ENCODE results near the gene PTF1A.

Gene PTF1A, protein sequence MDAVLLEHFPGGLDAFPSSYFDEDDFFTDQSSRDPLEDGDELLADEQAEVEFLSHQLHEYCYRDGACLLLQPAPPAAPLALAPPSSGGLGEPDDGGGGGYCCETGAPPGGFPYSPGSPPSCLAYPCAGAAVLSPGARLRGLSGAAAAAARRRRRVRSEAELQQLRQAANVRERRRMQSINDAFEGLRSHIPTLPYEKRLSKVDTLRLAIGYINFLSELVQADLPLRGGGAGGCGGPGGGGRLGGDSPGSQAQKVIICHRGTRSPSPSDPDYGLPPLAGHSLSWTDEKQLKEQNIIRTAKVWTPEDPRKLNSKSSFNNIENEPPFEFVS

DNA sequence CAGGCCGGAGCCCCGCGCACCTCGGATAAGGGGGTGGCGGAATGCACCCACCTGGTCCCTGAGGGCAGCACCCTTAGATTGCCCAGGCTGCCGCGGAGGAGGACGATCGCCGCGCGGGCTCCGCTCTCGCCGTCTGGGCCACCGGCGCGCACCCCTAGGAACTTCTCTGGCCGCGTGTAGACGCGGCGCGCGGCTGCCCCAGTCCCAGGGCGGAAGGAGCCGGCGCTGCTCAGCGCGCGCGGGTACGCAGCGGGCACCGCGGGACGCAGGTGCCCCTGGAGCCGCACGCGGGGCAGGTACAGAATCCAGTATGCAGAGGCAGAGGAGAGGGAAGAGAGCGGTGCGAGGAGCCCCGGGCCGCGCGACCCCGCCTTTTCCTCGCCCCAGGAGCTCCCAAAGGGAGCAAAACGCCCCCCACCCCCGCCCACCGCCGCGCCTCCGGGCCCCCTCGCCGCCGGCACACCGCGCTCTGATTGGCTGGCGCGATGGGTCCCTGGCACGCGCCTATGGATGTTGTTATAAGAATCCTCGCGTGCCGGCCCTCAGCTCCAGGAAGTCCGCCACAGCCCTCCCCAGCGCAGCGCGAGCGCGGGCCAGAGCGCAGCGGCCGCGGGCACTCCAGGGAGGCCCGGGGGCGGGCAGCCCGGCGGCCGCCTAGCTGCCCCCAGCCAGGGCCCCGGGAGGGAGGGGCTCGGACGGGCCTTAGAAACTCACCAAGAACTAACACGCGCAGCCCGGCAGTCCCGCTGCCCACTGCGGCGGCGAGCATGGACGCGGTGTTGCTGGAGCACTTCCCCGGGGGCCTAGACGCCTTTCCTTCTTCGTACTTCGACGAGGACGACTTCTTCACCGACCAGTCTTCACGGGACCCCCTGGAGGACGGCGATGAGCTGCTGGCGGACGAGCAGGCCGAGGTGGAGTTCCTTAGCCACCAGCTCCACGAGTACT is at the start of gene PTF1A:
Gene PTF1A, plus strand, starts transcription at position 549 of the 948 bp plus-strand sequence. Its CDS starts 219 bp downstream, at position 768.
- no peak for DNase-seq

DNA sequence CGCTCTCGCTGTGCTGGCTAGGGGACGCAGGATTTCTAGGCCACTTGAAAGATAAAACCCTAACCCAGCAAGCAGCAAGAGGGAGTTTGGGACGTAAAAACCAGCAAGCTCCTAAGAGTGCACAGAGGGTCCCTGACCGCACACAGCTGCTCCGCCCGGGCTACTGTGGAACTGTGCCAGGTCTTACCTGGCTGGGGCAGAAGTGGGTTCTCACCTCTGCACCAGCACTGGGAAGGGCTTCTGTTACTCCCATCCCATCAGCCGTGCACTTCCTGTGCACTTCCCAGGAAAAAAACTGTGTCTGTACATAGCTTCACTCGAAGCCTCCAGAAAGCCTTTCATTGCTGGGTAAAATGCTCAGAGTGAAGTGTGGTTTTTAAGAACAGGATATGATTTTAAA is 45.9 kb upstream of the PTF1A start:
- no peak for DNase-seq

DNA sequence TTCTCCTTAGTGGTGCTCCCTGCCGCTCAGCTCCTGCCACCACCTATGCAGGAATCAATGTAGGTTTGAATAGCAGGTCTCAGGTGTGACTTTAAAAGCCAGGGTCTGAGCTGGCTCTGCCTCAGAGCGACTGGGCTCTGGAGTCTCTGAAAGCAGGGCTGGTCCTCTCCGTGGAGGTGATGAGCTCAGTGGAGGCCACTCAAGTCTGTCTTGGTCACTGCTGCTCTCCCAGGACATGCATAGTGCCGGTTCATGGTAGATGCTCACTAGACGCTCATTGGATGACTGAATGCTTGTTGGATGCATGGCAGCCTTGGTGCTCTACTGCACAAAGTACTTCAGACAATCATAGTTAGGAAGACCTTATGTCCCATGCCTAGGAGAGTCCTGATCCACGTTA is 45.1 kb upstream of the PTF1A start:
- DNase-seq = no peak

DNA sequence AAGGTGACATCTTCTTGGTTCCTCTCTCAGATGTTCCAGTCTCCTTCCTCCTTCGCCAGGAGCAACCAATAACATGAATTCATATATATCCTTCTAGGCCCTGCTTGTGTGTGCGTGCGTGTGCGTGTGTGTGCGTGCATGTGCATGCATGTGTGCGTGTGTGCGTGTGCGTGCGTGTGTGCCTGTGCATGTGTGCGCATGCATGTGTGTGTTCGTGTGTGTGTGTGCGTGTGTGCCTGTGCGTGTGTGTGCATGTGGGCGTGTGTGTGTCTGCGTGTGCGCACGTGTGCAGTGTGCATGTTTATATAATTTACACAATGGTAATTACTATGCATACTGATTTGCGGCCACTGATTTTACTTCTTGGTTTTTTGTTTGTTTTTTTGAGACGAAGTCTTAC is 43.9 kb upstream of the PTF1A start:
- DNase-seq = no peak

DNA sequence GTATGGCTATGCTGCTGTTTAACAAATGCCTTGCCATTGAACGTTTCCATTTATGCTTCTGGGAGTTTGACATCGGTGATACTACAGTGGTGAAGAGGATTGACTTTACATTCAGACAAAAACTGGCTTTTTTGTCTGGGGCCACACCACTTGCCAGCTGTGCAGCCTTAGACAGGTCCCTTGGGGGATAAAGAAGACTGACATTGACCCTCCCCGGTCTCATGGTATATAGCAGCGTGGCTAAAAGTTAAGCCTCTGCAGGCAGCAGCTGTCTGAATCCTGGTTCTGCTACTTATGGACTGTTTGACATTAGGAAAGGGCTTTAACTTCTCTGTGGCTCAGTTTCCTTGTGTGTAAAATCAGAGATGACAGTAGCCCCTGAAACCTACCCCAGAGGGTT is 42.0 kb upstream of the PTF1A start:
- no peak for DNase-seq

DNA sequence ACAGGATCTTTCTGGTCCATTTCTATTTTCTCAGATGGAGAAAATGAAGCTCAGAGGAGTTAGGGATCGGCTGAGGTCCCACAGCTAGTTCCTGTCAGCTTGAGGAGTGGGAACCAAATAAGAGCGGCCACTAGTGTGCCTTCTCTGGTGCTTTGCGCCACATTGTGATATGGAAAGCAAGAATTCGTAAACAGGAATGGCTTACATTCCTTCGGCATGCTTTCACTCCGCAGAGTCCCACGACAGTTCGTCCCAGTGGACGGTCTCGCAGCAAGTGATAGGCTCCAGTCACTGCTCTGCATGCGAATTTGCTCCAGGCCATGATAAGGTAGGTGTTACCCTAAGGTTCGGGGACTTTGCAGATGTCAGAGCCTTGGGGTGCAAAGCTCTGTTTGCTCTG is 41.5 kb upstream of the PTF1A start:
- no peak for DNase-seq

DNA sequence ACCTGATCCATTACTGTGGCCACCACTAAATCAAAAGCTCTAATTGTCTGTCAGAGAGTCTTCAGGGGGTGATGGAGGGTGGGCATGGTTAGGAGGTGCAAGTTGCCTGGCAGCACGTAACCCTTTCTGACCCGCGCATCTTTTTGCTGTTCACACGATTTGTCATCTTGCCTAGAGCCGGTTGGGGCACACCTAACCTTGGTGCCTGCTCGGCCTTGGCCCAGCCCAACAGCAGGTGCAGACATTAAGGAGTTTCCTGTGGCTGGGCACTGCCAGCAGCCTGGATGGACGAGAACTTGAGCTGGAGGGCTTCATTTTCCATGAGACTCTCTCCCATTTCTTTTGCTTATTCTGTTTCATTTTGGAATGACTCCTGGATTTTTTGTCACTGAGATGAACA is 41.0 kb upstream of the PTF1A start:
- DNase-seq = no peak

DNA sequence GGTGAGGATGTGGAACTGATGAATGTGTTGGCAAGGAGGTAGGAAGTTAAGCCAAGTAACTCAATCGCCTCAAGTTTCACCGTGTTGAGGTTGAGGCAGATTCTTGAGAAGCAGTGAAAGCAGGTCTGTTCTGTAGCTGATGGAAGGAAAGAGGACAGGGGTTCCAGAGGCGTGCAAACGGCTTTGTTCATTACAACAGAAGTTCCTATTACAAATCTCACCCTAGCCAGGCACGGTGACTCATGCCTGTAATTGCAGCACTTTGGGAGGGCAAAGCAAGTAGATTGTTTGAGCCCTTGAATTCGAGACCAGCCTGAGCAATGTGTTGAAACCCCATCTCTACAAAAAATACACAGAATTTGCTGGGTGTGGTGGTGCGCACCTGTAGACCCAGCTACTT is 36.9 kb upstream of the PTF1A start:
- DNase-seq = no peak

DNA sequence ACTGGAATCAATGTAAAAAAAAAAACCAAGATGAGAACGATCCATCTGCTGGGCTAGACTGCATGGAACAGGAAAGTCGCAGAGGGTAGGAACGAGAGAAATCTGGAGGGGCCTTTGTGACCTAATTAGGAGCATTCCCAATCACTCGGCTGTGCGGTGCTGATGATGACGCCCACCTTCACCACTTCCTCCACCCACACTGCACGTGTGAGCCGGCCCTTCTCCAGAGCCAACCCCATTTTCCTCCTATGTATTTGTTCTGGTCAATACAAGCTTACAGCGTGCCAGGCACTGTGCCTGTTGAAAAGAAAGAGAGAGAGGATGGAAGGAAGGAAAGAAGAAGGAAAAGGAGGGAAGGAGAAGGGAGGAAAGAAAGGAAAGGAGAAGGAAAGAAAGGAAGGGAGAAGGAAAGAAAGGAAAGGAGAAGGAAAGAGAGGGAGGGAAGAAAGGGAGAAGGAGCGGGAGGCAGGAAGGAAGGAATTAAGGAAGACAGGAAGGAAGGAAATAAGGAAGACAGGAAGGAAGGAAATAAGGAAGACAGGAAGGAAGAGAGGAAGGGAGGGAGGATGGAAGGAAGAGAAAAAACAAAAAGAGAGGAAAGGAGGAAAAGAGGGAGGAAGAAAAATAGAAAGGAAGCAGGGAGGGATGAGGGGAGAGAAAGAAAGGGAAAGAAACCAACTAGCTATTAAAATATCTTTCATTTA is 35.5 kb upstream of the PTF1A start:
- no peak for DNase-seq

DNA sequence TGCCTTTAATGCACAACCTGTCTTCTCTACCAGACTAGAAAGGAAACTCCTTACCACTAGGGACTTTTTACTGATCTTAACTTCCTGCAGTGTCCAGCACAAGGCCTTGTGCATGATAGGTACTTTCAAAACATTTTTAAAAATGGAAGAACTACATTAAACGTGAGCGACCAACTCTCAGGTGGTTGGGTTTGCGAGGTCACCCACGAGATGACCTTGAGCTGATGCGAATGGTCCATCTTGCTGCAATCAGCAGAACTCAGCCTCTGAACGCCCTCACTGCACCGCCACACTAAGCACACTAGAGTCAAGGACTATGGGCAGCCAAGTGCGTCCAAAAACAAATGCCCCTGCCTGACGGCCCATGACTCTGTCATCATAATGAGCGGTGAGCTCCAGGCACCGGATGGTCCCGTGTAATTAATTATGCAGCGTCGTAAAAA is 34.9 kb upstream of the PTF1A start:
- no peak for DNase-seq

DNA sequence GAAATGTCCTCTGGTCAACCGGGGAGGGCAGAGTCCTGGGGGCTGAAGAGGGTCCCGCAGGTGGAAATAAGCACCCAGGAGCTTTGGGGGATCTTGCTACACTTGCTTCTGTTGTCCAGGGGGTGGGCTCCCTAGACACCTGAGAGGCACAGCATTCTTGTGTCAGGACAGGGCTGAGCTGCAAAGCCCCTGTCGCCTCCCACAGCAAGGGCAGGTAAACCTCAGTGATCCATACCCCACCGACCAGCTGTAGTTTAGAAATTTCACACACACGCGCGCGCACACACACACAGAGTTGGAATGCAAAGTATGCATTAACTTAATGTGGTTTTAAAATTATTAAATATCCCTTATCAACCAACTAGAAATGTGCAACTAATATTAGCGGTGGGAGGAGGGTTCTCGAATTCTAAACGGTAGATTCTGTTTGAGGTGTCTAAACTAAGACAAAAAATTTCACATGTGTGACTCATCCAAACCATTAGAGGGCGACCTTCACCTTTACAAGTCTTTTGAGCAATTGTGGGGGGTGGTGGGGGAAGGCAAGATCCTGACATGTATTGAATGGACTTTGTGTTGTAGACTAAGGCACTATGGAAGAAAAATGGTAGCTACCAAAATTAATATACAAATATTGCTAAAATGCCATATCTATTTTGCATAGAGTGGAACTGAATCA is 34.3 kb upstream of the PTF1A start:
- peak in 4 of 58 donors; percentile 1 to 13 (median 10) for DNase-seq

DNA sequence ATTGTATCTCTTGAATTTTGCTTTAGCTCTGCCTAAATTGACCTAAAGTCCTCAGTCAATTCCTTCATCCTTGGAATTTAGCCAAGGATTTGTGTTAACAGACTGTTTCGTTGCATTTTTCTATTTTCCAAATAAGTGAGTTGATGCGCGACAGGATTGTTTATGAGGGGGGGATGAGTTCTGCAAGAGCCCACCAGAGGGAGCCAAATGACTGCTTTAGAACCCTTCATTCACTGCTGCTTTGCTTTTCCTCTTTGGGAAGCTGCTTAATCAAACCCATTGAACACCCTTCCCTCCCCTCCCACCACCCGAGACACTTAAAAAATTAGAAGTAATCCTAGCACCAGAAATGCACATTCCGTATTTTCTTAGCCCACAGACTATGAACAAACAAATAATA is 33.7 kb upstream of the PTF1A start:
- DNase-seq = peak in 40 of 58 donors; percentile 3 to 58 (median 23)

DNA sequence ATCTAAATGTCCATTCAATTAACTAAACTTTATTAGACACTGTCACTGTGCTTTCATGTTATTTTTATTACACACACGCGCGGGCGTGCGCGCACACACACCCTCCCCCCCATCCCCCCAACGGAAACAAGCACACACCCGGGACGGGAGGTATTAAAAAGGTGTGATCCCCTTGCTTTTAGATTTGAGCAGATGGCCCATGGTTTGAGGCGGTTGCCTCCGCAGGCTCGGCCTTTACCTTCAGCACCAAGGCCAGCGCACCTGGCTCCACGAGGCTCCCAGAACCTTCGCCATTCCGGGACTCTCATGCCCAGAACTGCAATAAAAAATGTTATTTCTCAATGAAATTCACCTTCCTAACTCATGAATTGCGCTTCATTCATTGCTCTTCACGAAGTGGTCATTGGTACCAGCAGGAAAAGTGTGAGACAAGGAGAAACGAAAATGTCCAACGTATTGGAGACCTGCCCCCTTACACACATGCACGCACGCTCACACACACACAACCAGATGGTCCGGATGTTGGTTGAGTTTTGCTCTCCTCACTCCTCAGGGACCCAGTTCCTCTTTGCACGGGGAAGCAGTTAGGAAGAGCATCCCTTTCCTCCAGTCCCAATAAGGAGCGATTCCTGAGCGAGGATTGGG is 20.8 kb upstream of the PTF1A start:
- DNase-seq = no peak

DNA sequence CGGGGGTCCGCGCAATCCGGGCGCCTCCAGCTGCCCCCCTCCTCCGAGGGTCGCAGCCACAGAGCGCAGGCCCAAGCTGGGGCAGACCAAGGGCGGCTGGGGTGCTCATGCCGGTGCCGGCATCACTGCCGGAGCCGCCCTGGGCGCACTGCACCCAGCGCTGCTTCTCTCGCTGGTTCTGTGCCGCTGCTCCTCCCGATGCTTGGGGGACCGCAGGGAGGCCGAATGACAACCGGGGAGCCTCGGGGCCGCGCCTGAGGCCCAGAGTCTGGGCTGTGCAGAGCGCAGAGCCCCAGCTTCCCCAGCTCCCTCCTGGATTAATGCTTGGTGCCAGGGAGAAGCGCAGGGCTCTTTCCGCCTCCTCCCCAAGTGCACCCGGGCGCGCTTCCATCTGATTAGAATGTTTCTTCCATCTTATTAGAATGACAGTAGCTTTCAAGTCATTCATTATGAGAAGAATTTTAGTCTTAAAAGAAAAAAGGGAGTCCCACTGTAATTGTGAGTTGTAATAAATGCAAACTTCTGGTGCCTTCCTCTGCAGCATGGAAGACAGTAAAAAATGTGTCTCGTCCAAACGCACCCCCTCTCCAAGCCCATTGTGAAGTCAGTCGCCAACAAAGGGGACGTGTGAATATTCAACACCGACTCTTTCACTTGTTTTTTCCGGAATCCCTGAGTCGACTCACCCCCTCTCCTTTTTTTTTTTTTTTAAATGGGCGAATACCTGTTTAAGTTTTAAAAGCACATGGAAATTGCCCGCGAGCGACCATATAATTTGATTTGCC is 19.5 kb upstream of the PTF1A start:
- DNase-seq = peak in 9 of 58 donors; percentile 8 to 21 (median 11)

DNA sequence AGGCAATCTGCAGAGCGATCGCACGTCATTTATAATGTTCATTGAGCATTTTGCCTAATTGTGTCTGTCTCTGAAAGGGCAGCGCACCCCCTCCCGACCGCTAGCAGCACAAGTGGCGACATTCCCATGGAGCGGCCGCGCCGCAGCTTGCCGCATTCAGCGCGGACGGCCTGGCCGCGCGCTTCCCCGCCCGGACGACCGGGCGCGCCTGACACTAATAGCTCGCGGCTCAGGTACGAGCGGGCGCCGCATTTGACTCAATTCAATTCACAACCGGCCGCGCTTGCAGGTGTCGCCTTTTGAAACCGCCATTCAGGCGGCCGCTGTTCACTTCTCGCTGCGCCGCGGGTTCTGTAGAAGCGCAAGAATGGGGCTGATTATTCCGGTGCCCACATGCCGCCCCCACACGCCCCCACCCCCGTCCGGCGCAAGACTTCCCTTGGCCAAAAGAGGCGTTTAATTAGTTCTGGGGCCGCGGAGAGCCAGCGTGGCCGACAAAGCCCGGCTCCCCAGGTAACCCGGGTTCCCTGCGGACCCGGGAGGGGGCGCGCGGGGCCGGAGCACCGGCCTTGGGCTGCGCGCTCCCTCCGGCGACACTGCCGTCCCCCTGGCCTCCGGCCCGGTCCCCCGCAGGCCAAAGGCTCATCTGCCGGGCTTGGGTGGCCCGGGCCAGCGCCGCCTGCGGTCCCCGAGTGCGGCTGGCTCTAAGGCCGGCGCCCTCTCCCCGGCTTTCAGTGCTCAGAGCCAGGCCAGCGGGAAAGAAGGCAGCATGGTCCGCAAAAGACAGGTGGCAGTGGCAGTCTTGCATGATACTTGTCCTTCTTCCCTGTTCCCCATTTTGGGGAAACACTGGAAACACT is 18.7 kb upstream of the PTF1A start:
- DNase-seq = peak in 14 of 58 donors; percentile 8 to 57 (median 30)

DNA sequence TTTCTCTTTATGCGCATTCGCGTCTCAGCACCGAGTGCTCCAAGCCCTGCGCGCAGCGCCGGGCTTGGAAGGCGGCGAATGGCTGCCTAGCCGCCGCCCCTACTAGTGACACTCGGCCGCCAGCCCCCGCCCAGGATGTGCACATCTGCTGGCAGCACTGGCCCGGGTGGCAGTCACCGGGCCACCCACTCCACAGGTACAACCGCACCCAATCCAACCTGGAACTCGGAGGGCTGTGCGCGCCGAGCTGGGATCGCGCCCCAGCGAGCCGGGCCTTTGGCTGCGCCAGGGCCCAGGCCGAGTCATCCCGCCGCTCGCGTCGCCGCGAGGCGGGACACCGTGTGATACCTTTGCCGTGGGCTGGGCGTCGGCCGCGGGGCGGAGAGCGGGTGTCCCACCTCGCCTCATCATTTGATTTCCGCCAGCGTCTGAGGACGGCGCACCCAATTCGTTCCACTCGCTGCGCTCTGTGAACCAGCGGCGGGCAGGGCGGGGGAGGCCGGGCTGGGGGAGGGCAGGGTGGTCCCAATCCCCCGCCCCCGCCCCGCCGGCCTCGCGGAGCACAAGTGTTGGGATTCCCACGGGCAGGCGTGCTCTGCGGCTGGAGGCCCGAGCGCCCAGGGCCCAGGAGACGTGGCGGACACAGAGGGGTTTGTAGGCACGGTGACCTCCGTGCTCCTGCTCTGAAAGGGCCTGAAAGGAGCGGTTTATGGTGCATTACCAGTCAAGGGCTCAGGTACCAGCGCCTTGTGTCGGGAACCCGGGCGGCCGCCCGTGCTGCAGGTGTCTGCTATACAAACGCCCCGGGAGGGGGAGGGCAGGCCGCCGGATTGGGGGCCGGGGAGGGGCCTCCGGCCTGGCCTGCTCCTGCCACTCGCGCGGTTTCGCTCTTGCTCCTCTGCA is 17.8 kb upstream of the PTF1A start:
- DNase-seq = peak in 13 of 58 donors; percentile 3 to 49 (median 32)

DNA sequence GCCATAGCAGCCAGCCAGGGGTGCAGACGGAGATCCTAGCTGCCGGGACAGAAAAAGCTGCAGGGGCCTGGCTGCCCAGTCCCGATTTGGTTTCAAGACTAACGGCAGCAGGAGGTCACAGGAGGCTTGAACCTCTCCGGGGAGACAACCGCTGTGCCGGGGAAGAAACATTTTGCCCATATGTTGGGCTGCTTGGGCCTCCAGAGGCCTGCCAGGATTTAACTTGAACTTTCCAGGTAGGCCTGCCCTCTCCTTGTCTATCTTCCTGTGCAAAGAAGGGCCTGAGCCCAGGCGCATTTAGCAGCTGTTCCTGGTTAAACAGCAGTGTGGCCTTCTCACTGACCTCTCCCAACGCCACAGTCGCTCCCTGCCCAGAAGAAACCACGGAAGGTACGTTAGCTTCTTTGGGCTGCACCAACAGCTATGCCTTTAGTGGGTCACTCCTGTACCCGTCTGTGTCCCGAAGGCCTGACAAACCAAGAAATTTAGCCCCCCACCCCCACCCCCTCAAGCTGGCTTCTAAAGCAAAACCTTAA is 17.1 kb upstream of the PTF1A start:
- no peak for DNase-seq

All from anterior cingulate cortex (tissue), 58 donors.